K562 (cell line): ENCODE data around the gene EML2. TPM values are rescaled to one million over a fixed set of nuclear protein-coding genes. Genes with fewer than 3 reads are reported as not detected.

Experiments
- AFF4 ChIP-seq: sonication (generic); formaldehyde crosslinking; IDR thresholded peaks from 2 replicates; pipeline ENCODE4 v1.8.0; 2023; ENCODE audit warnings: mild to moderate bottlenecking, missing genetic modification reagents
- HMGN3 ChIP-seq: IDR thresholded peaks from 2 replicates; pipeline ENCODE4 v1.6.1; 2011; ENCODE audit warnings: borderline replicate concordance, low read depth, mild to moderate bottlenecking, mixed read lengths, low read length; ENCODE audit not compliant: insufficient read length; ENCODE audit errors: extremely low read depth
- KAT7 ChIP-seq: sonication (generic); formaldehyde crosslinking; IDR thresholded peaks from 2 replicates; pipeline ENCODE4 v1.8.0; 2022; ENCODE audit warnings: missing genetic modification reagents, mild to moderate bottlenecking, borderline replicate concordance
- KDM2B ChIP-seq: fragments of 250-450 bp; sonication (Bioruptor Pico); IDR thresholded peaks from 2 replicates; pipeline ENCODE4 v1.8.0; 2021; ENCODE audit warnings: mild to moderate bottlenecking, moderate library complexity
- SMAD3 ChIP-seq: fragments of 450-650 bp; formaldehyde crosslinking; conservative IDR thresholded peaks from 2 replicates; pipeline ENCODE4 v1.4.0; 2020; ENCODE audit warnings: mild to moderate bottlenecking
- SRSF1 ChIP-seq: fragments of 200-400 bp; formaldehyde crosslinking; IDR thresholded peaks from 2 replicates; pipeline ENCODE4 v1.6.1; 2017; ENCODE audit warnings: mild to moderate bottlenecking, low read depth, low read length, moderate library complexity
- TGIF2 ChIP-seq: sonication (generic); formaldehyde crosslinking; IDR thresholded peaks from 2 replicates; pipeline ENCODE4 v1.8.1; 2022; ENCODE audit warnings: mild to moderate bottlenecking, missing genetic modification reagents, moderate library complexity
- ZBTB26 ChIP-seq: fragments of 450-650 bp; formaldehyde crosslinking; IDR thresholded peaks from 2 replicates; pipeline ENCODE4 v1.4.0; 2022; ENCODE audit warnings: missing genetic modification characterization
- ZC3H11A ChIP-seq: IDR thresholded peaks from 2 replicates; pipeline ENCODE4 v1.6.1; 2012; ENCODE audit warnings: low read depth, low read length, improper control_type of control experiment
- ZKSCAN1 ChIP-seq: fragments of 150-350 bp; IDR thresholded peaks from 2 replicates; pipeline ENCODE4 v1.6.1; 2016; ENCODE audit warnings: low read depth, low read length
- ZNF197 ChIP-seq: fragments of 200-800 bp; sonication (Bioruptor generic); IDR thresholded peaks from 2 replicates; pipeline ENCODE4 v1.6.1; 2016; ENCODE audit warnings: low read depth, missing genetic modification characterization, missing compliant biosample characterization
- ZNF384 ChIP-seq: IDR thresholded peaks from 2 replicates; pipeline ENCODE4 v1.6.1; 2012; ENCODE audit warnings: low read depth, low read length, improper control_type of control experiment
- ZNF511 ChIP-seq: sonication (generic); formaldehyde crosslinking; IDR thresholded peaks from 2 replicates; pipeline ENCODE4 v1.8.0; 2022; ENCODE audit warnings: mild to moderate bottlenecking, missing genetic modification reagents
- ZNF561 ChIP-seq: fragments of 450-650 bp; formaldehyde crosslinking; conservative IDR thresholded peaks from 2 replicates; pipeline ENCODE4 v1.4.0; 2020; ENCODE audit warnings: mild to moderate bottlenecking, moderate library complexity
- ZNF699 ChIP-seq: fragments of 250-450 bp; sonication (Bioruptor Pico); IDR thresholded peaks from 2 replicates; pipeline ENCODE4 v1.8.0; 2021; ENCODE audit warnings: mild to moderate bottlenecking, moderate library complexity; ENCODE audit not compliant: insufficient replicate concordance
- polyA plus RNA-seq, 8 experiments: library from polyadenylated mRNA; depleted of rRNA in 4 of 8; stranded (reverse) in 5 of 8; unstranded in 3 of 8; fragments of >200 nt; fragmentation: Nextera tagmentation in 2 of 8; fragmentation: Illumina TruSeq in 1 of 8; extraction: Ambion mirVana in 2 of 8; extraction: Trizol in 1 of 8; gene quantifications; 2 replicates each; pipeline versions ENCODE4 v1.2.1 to v1.2.3, GENCODE V29; 2011 to 2014; ENCODE audit warnings: inconsistent platforms in 1 of 8, missing spikeins in 1 of 8
- total RNA-seq, 7 experiments: library from RNA; depleted of rRNA in 6 of 7; stranded (reverse); fragments of >200 nt in 6 of 7; fragmentation: Illumina TruSeq in 2 of 7; extraction: Trizol in 2 of 7; gene quantifications; 2 replicates each; pipeline versions ENCODE4 v1.2.1 to v1.2.3, GENCODE V29; 2011 to 2021; ENCODE audit warnings: low replicate concordance in 1 of 7
- TF ChIP-seq, protein P1 (sequence below): fragments of 450-650 bp; IDR thresholded peaks from 2 replicates; pipeline ENCODE4 v1.6.1; 2017; ENCODE audit warnings: mild to moderate bottlenecking, moderate library complexity
- TF ChIP-seq, protein P2 (sequence below): IDR thresholded peaks from 2 replicates; pipeline ENCODE4 v1.6.1; 2016; ENCODE audit warnings: missing genetic modification characterization, missing compliant biosample characterization
- TF ChIP-seq, protein P3 (sequence below): fragments of 250-450 bp; sonication (Bioruptor Pico); IDR thresholded peaks from 2 replicates; pipeline ENCODE4 v1.8.0; 2021; ENCODE audit warnings: borderline replicate concordance, mild to moderate bottlenecking, moderate library complexity; ENCODE audit not compliant: poor library complexity, severe bottlenecking

Gene EML2
- total and polyA plus RNA-seq, 9 of the 15 experiments (the other 6 are each of a cell fraction or from before 2014, with no cell fraction given), result 2.6 to 69.6 (median 24.8) TPM

GRCh38 chr19:45667620-45668341, 28.6 kb upstream of the EML2 start, which contains the start of gene GIPR (continued):
- TF ChIP-seq, protein P1, sequence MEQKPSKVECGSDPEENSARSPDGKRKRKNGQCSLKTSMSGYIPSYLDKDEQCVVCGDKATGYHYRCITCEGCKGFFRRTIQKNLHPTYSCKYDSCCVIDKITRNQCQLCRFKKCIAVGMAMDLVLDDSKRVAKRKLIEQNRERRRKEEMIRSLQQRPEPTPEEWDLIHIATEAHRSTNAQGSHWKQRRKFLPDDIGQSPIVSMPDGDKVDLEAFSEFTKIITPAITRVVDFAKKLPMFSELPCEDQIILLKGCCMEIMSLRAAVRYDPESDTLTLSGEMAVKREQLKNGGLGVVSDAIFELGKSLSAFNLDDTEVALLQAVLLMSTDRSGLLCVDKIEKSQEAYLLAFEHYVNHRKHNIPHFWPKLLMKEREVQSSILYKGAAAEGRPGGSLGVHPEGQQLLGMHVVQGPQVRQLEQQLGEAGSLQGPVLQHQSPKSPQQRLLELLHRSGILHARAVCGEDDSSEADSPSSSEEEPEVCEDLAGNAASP, result no peak
- TF ChIP-seq ZNF511 (CRISPR knock-in tag) (no peak), ZNF561 (CRISPR knock-in tag) (no peak), KAT7 (CRISPR knock-in tag) (no peak), ZKSCAN1 (no peak), KDM2B (CRISPR knock-in tag) (no peak), SRSF1 (no peak), HMGN3 (no peak), AFF4 (CRISPR knock-in tag) (no peak), ZBTB26 (CRISPR knock-in tag) (0 out of 2 replicates have a peak, but pooled peaks have one; percentile 59), ZC3H11A (no peak), SMAD3 (CRISPR knock-in tag) (no peak), ZNF699 (CRISPR knock-in tag) (no peak), ZNF384 (no peak), TGIF2 (CRISPR knock-in tag) (no peak), ZNF197 (CRISPR knock-in tag) (no peak)
- TF ChIP-seq, protein P2, sequence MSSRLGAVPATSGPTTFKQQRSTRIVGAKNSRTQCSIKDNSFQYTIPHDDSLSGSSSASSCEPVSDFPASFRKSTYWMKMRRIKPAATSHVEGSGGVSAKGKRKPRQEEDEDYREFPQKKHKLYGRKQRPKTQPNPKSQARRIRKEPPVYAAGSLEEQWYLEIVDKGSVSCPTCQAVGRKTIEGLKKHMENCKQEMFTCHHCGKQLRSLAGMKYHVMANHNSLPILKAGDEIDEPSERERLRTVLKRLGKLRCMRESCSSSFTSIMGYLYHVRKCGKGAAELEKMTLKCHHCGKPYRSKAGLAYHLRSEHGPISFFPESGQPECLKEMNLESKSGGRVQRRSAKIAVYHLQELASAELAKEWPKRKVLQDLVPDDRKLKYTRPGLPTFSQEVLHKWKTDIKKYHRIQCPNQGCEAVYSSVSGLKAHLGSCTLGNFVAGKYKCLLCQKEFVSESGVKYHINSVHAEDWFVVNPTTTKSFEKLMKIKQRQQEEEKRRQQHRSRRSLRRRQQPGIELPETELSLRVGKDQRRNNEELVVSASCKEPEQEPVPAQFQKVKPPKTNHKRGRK (tag), result no peak
- TF ChIP-seq, protein P3, sequence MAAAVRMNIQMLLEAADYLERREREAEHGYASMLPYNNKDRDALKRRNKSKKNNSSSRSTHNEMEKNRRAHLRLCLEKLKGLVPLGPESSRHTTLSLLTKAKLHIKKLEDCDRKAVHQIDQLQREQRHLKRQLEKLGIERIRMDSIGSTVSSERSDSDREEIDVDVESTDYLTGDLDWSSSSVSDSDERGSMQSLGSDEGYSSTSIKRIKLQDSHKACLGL (CRISPR knock-in tag), result no peak
